Measurements from ENCODE around the gene FRAT2. TPM values are rescaled to one million over a fixed set of nuclear protein-coding genes. Genes with fewer than 3 reads are reported as not detected.

FRAT2 gene
- total RNA-seq, 1 donor from 2014 or later: 27.5 TPM

- Histone ChIP-seq H3K4me3 (peak overlapping the region; percentile 79), H3K27ac (peak overlapping the region; percentile 99), H3K4me1 (peaks cover 40% of the 10 kb centered on the region), H3K9me3 (no peaks in the 10 kb centered on the region), H3K27me3 (ENCODE audit: low read depth) (no peaks in the 10 kb centered on the region), H3K36me3 (no peaks in the 10 kb centered on the region)
- no peak for TF ChIP-seq CTCF (IDR thresholded peaks at IDR 0.05)
- no peak for DNase-seq
- intact Hi-C loops (cut with DNase I): no loop called here
- ATAC-seq: no peak
These were observed 12.7 kb downstream of the FRAT2 start for GRCh38 chr10:97321804-97322190.

GRCh38 chr10:97321032-97321803 lies 13.3 kb downstream of the FRAT2 start:
- H3K27ac ChIP-seq: peak overlapping the region; percentile 99
- no peak for TF ChIP-seq CTCF (IDR thresholded peaks at IDR 0.05)
- DNase-seq: peak; percentile 73
- no peaks in the 10 kb centered on the region for H3K9me3 ChIP-seq
- no peaks in the 10 kb centered on the region for H3K27me3 ChIP-seq (ENCODE audit: low read depth)
- no peaks in the 10 kb centered on the region for H3K36me3 ChIP-seq
- peak in 1 of 2 donors; percentile 22 for ATAC-seq
- intact Hi-C loops (cut with DNase I): no loop called here
- H3K4me1 ChIP-seq: peaks cover 39% of the 10 kb centered on the region
- H3K4me3 ChIP-seq: peak overlapping the region; percentile 79

- intact Hi-C loops (cut with DNase I): no loop called here
- Histone ChIP-seq H3K4me1 (peaks cover 39% of the 10 kb centered on the region), H3K36me3 (no peaks in the 10 kb centered on the region), H3K27me3 (ENCODE audit: low read depth) (no peaks in the 10 kb centered on the region), H3K27ac (peak overlapping the region; percentile 99), H3K4me3 (peak overlapping the region; percentile 79), H3K9me3 (no peaks in the 10 kb centered on the region)
- ATAC-seq: peak; percentile 3 to 4
- TF ChIP-seq CTCF (IDR thresholded peaks at IDR 0.05): no peak
- DNase-seq: peak; percentile 60
These were observed 14.0 kb downstream of the FRAT2 start for GRCh38 chr10:97320480-97321031.

GRCh38 chr10:97319671-97320479 lies 14.7 kb downstream of the FRAT2 start:
- H3K4me3 ChIP-seq: peak overlapping the region; percentile 79
- no peaks in the 10 kb centered on the region for H3K27me3 ChIP-seq (ENCODE audit: low read depth)
- H3K27ac ChIP-seq: peak overlapping the region; percentile 99
- H3K4me1 ChIP-seq: peaks cover 39% of the 10 kb centered on the region
- DNase-seq (peak; percentile 84), ATAC-seq (peak; percentile 62 to 67)
- intact Hi-C loops (cut with DNase I): no loop called here
- no peaks in the 10 kb centered on the region for H3K36me3 ChIP-seq
- no peak for TF ChIP-seq CTCF (IDR thresholded peaks at IDR 0.05)
- H3K9me3 ChIP-seq: no peaks in the 10 kb centered on the region

- peak within 1 kb of the TSS; percentile 99 for H3K27ac ChIP-seq
- H3K4me3 ChIP-seq: peak within 1 kb of the TSS; percentile 79
- intact Hi-C loops (cut with DNase I): no loop called here
- H3K9me3 ChIP-seq: no peaks in the 10 kb centered on the region
- ATAC-seq (peak; percentile 93), DNase-seq (peak; percentile 94)
- TF ChIP-seq CTCF (IDR thresholded peaks at IDR 0.05): no peak
- peaks cover 39% of the 10 kb centered on the region for H3K4me1 ChIP-seq
- no peaks in the 10 kb centered on the region for H3K27me3 ChIP-seq (ENCODE audit: low read depth)
- no peaks in the 10 kb centered on the region for H3K36me3 ChIP-seq
These were observed 15.5 kb downstream of the FRAT2 start, which contains the start of gene FRAT1 for GRCh38 chr10:97318772-97319651. TSS of gene FRAT1 (plus strand) at chr10:97319271. CDS start at chr10:97319454, 183 bp downstream.
